SK-N-MC (cell line): Measurements from ENCODE around the gene SLC4A4.

Source experiments
- EZH2 ChIP-seq: fragments of 200-600 bp; sonication (generic); IDR thresholded peaks from one replicate; pipeline ENCODE4 v1.6.1; 2017; ENCODE audit warnings: antibody characterized with exemption
- FOXP2 ChIP-seq: optimal IDR thresholded peaks from 2 replicates; pipeline ENCODE3; 2011; ENCODE audit warnings: mild to moderate bottlenecking, moderate library complexity; ENCODE audit not compliant: insufficient read depth; ENCODE audit errors: extremely low read length, control extremely low read depth
- POLR2AphosphoS5 ChIP-seq: IDR thresholded peaks from 2 replicates; pipeline ENCODE4 v1.6.1; 2012; ENCODE audit warnings: mild to moderate bottlenecking, low read depth, low read length, borderline replicate concordance

DNA sequence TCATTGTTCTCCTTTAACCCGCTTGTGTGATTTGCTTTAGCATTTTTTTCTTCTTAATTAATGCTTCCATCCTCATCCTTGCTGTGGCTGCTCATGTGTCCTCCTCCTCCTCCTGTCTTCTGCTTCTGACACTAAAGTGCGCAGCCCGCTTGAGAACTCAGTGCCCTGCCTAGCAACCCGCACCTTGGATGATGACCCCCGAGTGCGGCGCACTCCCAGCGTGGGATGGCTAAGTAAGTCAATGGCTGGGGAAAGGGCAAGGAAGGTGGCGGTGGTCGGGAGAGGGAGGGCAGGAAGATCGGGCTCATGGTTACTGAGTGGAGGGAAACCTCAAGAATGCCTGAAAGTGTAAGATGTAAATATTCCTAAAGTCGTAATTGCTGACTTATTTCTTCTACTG is 30.1 kb downstream of the SLC4A4 start:
- TF ChIP-seq POLR2AphosphoS5 (no peak), EZH2 (no peak), FOXP2 (no peak)
